HG03103 (cell line): ENCODE data around the gene ADAMTSL4.
"Not testable (repeated sequence)": the region's sequence is repeated elsewhere in the genome, so short reads cannot be mapped to it uniquely, and the experiment has no call there.

ENCODE experiments used
- ATAC-seq: cut with Tn5 transposase; IDR thresholded peaks from one replicate; pipeline ENCODE4 v1.9.1; 2021; ENCODE audit warnings: low read depth; ENCODE audit not compliant: unreplicated experiment

ADAMTSL4 gene

GRCh38 chr1:150579945-150580642 lies 30.9 kb downstream of the ADAMTSL4 start:
- ATAC-seq = no peak

- ATAC-seq = not testable (repeated sequence)
These were observed 31.8 kb downstream of the ADAMTSL4 start for GRCh38 chr1:150580966-150581365.

- ATAC-seq = not testable (repeated sequence)
These were observed 32.2 kb downstream of the ADAMTSL4 start for GRCh38 chr1:150581437-150581836.

- ATAC-seq = not testable (repeated sequence)
These were observed 32.8 kb downstream of the ADAMTSL4 start for GRCh38 chr1:150581962-150582361.

- no peak for ATAC-seq
These were observed 33.2 kb downstream of the ADAMTSL4 start for GRCh38 chr1:150582371-150582770.

- ATAC-seq = no peak
These were observed 47.1 kb downstream of the ADAMTSL4 start for GRCh38 chr1:150596095-150596892.

- ATAC-seq = no peak
These were observed 47.8 kb downstream of the ADAMTSL4 start for GRCh38 chr1:150596976-150597375.

GRCh38 chr1:150598346-150598745 lies 49.1 kb downstream of the ADAMTSL4 start:
- ATAC-seq = not testable (repeated sequence)

GRCh38 chr1:150601540-150601939 lies 52.3 kb downstream of the ADAMTSL4 start:
- ATAC-seq = no peak

- not testable (repeated sequence) for ATAC-seq
These were observed 53.2 kb downstream of the ADAMTSL4 start for GRCh38 chr1:150602372-150602771.

GRCh38 chr1:150603711-150604110 lies 54.5 kb downstream of the ADAMTSL4 start:
- ATAC-seq = no peak

GRCh38 chr1:150604226-150604588 lies 55.0 kb downstream of the ADAMTSL4 start:
- no peak for ATAC-seq

- not testable (repeated sequence) for ATAC-seq
These were observed 56.2 kb downstream of the ADAMTSL4 start for GRCh38 chr1:150605451-150605731.

- ATAC-seq = no peak
These were observed 57.4 kb downstream of the ADAMTSL4 start for GRCh38 chr1:150606463-150607142.

GRCh38 chr1:150609732-150610131 lies 60.5 kb downstream of the ADAMTSL4 start:
- no peak for ATAC-seq
